Breast epithelium (tissue), 3 donors: ENCODE measurements around the gene PSMD3.

Source experiments
- CTCF ChIP-seq, 3 donors: fragments of 450-650 bp; IDR thresholded peaks; one replicate each; pipeline ENCODE4 v1.5.1; 2016 to 2017; ENCODE audit warnings: antibody characterized with exemption in 3 of 3, mild to moderate bottlenecking in 3 of 3, moderate library complexity in 3 of 3
- POLR2A ChIP-seq: fragments of 450-650 bp; IDR thresholded peaks from one replicate; pipeline ENCODE4 v1.6.1; 2016; ENCODE audit warnings: antibody characterized with exemption, mild to moderate bottlenecking, moderate library complexity

DNA sequence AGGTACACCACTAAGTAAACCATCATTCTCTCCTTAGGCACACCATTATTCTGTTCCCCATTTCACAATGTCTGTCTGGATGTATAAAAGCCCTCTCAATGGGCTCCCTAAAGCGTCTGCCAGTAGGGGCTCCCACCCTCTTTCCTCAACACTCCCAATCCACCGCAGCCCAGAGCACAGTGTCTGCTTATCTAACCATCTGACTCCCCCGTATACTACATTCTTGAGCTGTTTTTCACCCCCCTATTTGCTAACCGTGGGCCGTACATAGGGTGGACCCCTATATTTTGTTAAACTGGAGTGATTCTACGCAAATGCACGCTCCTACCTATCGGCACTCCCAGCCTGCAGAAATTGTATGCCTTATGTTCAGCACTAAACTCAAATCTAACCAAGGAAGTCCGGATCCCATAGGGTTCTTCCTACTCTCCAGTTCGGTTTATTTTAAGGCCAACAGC is 685 bp upstream of the PSMD3 start:
- TF ChIP-seq CTCF (IDR thresholded peaks at IDR 0.05) (no peak), POLR2A (no peak)
